ENCODE results near the gene HJV.

DNA sequence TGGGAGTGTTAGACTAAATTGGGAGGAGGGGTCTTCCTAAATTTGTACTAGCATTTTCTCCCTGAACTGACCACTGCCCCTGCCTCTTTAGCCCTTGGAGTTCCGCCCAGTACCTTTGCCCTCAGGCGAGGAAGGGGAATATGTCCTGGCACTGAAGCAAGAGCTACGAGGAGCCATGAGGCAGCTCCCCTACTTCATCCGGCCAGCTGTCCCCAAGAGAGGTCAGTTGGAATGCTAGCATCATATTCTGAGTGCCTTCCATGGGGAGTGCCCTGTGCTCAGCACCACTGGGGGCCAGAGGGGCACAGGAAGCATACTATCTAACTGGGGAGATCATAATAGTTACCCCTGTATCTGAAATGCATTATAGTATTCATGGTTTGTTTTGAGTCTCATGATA lies 46.3 kb downstream of the HJV start:
- TF ChIP-seq, protein P1, sequence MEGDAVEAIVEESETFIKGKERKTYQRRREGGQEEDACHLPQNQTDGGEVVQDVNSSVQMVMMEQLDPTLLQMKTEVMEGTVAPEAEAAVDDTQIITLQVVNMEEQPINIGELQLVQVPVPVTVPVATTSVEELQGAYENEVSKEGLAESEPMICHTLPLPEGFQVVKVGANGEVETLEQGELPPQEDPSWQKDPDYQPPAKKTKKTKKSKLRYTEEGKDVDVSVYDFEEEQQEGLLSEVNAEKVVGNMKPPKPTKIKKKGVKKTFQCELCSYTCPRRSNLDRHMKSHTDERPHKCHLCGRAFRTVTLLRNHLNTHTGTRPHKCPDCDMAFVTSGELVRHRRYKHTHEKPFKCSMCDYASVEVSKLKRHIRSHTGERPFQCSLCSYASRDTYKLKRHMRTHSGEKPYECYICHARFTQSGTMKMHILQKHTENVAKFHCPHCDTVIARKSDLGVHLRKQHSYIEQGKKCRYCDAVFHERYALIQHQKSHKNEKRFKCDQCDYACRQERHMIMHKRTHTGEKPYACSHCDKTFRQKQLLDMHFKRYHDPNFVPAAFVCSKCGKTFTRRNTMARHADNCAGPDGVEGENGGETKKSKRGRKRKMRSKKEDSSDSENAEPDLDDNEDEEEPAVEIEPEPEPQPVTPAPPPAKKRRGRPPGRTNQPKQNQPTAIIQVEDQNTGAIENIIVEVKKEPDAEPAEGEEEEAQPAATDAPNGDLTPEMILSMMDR (conservative IDR thresholded peaks at IDR 0.05; ENCODE audit: low read depth, low read length) = no peak
- TF ChIP-seq EZH2 (IDR thresholded peaks at IDR 0.05; ENCODE audit: low read length, unreplicated experiment) = no peak
